T-helper 1 cell treated with Interleukin-12 subunit alpha and Interleukin-12 subunit beta and Interleukin-4 antibody, amounts not matched to agents 30 ng/mL and 1 ng/mL, for 36 hours (primary cell): ENCODE measurements around the gene ABCA2. TPM values are rescaled to one million over a fixed set of nuclear protein-coding genes. Genes with fewer than 3 reads are reported as not detected.
"Not testable (repeated sequence)": the region's sequence is repeated elsewhere in the genome, so short reads cannot be mapped to it uniquely, and the experiment has no call there.

Experiments used
- intact Hi-C: fragments of 100-400 bp; cut with micrococcal nuclease; formaldehyde crosslinking; loops from one replicate; pipeline ENCODE4 v1.15.1; 2024
- total RNA-seq: library from RNA; stranded (reverse); gene quantifications from 2 replicates; pipeline ENCODE4 v1.2.3, GENCODE V29; 2022

The ABCA2 gene
- total RNA-seq, 1 donor from 2014 or later: 30.0 TPM

- intact Hi-C loops: loop anchor here (1.0 to 5.0 kb wide), 4 partner anchors 11 to 199 kb away; partner anchors contain the start of genes PHPT1 and RNF224
Measured at GRCh38 chr9:137046088-137046787, 18.2 kb upstream of the ABCA2 start, which contains the start of gene NPDC1. Gene NPDC1, minus strand, starts transcription at chr9:137046177. Its CDS starts 188 bp downstream, at chr9:137045989.

DNA sequence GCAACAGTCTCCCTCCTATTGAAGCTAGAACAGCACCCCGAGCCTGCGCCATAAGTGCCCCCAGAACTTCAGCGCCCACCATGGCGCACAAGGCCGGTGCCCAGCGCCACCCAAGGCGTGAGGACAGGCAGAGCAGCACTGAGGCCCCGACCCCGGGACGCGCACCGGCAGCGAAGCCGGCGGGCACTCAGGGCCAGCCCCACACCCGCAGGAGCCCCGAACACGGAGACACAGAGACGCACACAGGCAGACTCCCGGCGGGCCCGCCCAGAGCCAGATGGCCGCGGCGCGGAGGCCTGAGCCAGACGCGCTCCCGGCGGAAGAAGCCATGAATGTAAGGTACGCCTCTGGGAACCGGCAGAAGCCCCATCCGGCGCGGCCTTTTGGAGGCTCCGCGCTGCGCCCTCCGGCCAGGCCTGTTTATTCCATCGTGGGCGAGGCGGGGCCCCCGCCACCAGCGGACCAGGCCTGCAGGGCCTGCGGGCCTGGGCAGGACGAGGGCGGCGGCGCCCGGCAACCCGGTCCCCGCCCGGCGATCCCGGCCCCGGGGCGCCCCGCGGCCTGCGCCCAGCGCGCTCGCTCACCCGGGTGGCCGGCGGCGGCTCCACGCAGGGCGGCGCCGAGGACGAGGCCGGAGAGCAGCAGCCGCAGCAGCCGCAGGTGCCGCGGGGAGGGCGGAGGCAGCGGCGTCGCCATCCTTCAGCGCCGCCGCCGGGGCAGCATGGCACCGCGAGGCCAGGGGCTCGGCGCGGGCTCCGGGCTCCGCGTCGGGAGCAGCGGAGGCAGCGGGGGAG lies 17.5 kb upstream of the ABCA2 start:
- intact Hi-C loops: loop anchor here (1.0 to 5.0 kb wide), 4 partner anchors 10 to 198 kb away; partner anchors contain the start of genes PHPT1 and RNF224

DNA sequence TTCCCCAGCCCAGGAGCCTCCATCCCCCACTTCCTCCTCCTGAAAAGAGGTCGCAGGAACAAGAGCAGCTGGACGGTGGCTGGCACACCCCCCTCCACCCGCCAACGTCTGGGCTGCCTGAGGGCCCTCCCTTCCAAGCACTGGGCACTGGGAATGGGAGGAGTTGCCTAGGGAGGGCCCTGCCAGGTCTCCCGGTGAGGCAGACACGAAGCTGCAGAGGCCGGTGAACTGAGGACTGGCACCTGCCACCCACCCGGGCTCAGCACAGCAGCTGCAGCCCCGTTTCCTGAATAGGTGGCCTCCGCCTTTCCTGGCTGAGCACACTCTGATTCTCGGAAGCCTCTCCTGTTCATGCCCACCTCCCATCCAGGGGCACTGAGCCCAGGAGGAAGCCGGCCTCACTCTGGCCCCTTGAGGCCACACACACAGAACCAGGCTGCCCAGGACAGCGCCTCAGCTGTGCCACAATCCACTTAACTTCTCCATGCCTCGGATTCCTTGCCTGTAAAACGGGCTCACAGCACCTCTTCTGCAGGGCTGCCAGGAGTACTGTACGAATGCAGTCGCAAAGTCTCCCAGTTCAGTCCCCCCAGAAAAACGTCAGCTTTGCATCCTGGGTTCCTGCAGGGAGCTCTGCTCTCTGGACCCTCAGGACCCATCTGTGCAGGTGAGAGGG lies 16.6 kb upstream of the ABCA2 start:
- intact Hi-C loops: loop anchor here (5.0 kb wide), 1 partner anchor 197 kb away; the partner anchor contains the start of gene PHPT1

GRCh38 chr9:137044037-137044436 lies 16.0 kb upstream of the ABCA2 start:
- intact Hi-C loops: no loop called here

DNA sequence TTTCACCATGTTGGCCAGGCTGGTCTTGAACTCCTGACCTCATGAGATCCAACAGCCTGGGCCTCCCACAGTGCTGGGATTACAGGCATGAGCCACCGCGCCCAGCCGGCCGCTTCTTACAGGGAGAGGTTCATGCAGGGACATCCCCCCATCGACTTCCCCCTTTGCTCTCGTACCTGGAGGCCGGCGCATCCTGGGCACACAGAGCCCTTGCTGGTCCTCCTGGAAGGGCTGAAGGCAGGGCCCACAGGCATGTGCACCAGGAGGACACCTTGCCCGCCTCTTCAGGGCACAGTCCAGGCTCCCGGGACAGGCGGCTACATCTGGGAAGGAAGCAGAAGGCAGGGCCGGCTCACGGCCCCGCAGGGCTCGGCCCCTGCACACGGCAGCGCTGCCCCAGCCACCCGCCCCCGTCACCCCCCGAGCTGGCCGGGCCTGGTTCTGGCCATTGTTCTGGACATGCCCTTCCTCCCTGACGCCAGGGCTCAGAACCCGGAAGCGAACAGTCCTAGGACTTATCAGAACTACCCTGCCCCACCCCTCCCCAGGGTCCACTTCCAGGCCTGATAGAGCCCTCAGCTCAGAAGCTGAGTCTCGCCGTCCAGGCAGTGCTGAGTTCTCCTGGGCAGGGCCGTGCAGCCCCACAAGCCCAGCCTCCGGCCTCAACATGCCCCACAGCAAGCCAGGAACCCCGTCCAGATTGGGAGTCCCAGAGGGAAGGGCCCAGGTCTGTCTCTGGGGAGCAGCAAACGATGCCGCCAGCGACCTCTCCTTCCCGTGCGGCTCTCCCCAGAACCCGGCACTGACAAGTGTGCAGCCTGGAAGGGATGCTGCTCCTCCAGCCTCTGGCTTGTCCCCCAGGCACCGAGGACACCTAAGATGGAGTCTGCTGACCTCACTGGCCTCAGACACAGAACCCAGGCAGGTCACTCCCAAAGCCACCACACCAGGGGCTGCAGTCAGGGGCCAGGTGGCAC lies 15.0 kb upstream of the ABCA2 start:
- intact Hi-C loops: no loop called here

GRCh38 chr9:137041124-137041523 lies 13.1 kb upstream of the ABCA2 start:
- intact Hi-C loops: no loop called here

DNA sequence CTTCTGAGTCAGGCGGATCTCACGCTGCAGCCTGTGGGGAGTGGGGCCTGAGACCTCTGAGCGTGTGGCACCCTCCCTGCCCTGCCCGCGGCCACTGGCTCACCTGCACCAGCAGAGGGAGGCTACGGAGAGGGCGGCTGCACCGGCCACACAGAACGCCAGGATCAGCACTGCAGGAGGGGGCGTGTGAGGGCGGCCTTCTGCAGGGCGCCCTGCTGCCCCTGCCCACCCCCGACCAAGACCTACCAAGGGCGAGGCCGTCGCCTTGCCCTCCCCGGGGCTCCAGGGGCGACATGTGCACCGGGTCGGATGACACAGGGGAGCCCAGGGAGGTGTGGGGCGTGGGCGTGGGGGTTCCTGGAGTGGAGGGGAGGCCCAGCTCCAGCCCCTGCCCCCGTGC lies 12.5 kb upstream of the ABCA2 start:
- intact Hi-C loops: no loop called here

DNA sequence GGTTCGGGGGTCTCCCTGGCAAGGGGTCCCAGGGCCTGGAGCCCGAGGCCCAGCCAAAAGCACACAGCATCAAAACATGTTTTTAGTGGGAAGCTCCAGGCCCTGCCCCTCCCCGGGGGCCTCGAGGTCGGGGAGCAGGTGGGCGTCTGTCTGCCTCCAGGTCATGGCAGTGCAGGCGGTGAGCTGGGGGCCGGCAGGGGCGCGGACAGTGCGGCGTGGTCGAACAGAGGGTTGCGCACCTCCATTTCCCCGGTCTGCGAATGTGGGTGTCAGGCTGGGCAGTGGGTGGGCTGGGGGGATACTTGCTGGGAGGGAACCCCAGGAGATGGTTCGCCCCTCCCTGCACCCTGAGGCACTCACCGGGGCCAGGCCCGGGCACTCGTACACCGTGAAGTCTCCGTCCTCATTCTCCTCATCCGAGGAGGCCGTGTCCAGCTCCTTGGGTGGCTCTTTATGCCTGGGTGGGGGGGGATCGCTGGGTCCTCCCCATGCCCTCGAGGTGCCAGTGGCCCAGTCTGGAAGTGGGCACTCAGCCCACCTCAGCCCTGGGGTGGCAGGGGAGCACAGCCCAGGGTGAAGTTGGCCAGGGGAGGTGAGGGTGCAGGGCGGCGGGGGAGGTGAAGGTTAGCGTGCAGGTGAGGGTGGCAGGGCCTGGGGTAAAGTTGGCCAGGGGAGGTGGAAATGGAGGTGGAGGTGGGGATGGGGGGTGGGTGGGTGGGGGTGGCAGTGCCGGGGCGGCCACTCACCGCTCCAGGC lies 11.8 kb upstream of the ABCA2 start:
- intact Hi-C loops: no loop called here

DNA sequence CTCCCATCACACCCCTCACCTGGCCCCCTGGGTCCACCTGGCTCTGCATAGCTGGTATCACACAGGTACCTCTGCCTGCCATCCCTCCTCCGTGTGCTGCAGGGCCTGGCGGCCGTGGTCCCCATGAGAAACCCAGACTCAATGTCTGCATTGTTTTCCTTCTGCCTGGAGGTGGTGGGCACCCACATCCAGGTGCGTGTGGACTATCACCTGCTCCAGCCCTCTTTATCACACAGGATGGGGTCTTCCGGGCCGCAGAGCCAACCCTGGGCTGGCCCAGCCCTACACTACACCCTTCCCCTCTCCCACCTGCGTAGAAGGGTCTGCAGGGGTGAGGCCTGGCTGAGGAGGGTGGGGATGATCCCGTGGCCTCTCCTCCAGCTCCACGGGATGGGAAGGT lies 10.9 kb upstream of the ABCA2 start:
- intact Hi-C loops: no loop called here

DNA sequence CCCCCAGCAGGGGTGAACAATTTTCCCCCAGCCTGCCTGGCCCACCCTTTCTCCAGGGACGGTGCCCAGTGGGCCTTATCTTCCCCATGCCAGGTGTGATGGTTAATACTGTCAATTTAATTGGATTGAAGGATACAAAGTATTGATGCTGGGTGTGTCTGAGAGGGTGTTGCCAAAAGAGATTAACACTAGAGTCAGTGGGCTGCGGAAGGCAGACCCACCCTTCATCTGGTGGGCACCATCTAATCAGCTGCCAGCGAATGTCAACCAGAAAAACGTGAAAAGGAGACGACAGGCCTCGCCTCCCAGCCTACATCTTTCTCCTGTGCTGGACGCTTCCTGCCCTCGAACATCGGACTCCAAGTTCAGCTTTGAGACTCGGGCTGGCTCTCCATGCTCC lies 9.4 kb upstream of the ABCA2 start:
- intact Hi-C loops: no loop called here

GRCh38 chr9:137037035-137037434 lies 9.0 kb upstream of the ABCA2 start:
- intact Hi-C loops: no loop called here

DNA sequence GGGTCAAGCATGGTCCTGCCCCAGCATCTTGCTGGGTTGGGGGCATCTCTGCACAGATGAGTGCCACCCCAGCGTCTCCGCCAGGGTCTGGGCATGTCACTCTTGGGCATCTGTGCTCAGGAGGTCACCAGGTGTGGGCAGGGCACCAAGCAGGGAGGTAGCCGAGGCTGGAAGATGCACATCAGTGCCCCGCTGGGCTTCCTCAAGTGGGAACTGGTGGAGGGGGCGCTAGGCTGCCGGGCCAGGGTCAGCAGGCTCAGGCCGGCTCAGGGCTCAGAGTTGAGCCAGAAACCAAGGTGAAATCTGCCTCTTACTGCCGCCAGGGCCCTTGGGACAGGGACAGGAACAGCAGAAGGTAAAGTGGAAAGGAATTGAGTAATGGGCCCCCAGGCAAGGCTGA lies 7.9 kb upstream of the ABCA2 start:
- intact Hi-C loops: loop anchor here (1.0 to 2.0 kb wide), 9 partner anchors 10 to 249 kb away; partner anchors contain the start of genes AJM1, FBXW5, MAN1B1 and NPDC1

DNA sequence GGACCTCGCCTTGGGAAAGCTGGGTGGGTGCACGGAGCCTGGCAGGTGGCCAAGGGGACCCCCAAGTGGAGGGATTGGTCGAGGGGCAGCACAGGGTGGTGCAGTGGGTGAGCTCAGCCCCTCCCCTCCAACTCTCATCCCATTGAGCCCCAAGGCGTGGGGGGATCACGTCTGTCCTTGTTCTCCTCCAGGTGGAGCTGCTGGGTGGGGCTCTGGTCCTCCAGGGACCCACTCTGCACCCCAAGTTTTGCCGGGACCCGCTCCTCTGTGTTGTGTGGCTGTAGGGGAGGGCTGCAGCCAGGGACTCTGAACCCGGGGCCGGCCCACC lies 7.4 kb upstream of the ABCA2 start:
- intact Hi-C loops: loop anchor here (1.0 to 2.0 kb wide), 9 partner anchors 11 to 248 kb away; partner anchors contain the start of genes AJM1, FBXW5, MAN1B1 and NPDC1

- intact Hi-C loops: loop anchor here (1.0 to 2.0 kb wide), 9 partner anchors 11 to 248 kb away; partner anchors contain the start of genes AJM1, FBXW5, MAN1B1 and NPDC1
Measured at GRCh38 chr9:137034709-137035506, 6.9 kb upstream of the ABCA2 start.

DNA sequence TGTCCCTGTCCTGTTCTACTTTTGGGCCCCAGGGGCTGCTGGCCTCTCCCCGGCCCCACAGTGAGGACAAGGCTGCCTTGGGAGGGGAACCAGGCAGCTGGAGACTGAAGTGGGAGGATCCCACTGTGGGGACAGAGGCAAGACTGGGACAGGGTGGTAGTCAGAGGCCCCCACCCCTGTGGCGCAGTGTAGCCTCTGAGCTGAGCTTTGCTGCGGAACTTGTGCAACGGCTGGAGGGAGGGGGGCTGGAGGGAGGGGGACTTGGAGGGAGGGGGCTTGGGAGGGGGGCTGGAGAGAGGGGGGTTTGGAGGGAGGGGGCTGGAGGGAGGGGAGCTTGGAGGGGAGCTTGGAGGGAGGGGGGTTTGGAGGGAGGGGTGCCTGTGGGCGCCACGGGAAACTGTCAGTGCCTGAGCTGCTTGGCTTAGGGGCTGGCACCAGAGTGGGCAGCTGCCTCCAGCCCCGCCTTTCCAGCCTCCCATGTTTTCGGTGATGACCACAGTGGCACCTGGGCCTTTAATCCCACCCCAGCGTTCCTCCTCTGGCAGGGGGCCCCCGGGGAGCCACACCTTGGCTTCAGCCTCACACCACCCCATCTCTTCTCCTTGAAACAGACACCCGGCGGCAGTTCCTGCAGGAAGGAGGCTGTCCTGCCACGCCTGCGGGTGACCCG lies 6.1 kb upstream of the ABCA2 start:
- intact Hi-C loops: loop anchor here (2.0 kb wide), 2 partner anchors 53 to 83 kb away; partner anchors contain the start of gene MAN1B1

DNA sequence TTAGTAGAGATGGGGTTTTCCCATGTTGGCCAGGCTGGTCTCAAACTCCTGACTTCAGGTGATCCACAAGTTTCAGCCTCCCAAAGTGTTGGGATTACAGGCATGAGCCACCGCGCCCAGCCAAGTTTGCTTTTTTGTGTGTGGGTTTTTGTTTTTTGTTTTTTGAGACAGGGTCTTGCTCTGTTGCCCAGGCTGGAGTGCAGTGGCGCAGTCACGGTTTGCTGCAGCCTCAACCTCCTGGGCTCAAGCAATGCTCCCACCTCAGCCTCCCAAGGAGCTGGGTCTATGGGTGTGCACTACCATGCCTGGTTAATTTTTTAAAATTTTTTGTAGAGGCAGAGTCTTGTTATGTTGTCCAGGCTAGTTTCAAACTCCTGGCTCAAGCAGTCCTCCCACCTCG lies 5.4 kb upstream of the ABCA2 start:
- intact Hi-C loops: not testable (repeated sequence)

- intact Hi-C loops: no loop called here
Measured at GRCh38 chr9:137032858-137033257, 4.8 kb upstream of the ABCA2 start.
